H9 (cell line): Measurements from ENCODE around the gene GRIK3. TPM values are rescaled to one million over a fixed set of nuclear protein-coding genes. Genes with fewer than 3 reads are reported as not detected.

Experiments used
- DNase-seq: peaks from one replicate; pipeline ENCODE4 v3.0.0-alpha.2; 2017
- H2AFZ ChIP-seq: one replicate; pipeline ENCODE4 v1.6.1; 2013; ENCODE audit warnings: mild to moderate bottlenecking, low read length, control low read depth, moderate library complexity
- H2AK5ac ChIP-seq: 2 replicates; pipeline ENCODE4 v1.6.1; 2013; ENCODE audit warnings: low read length, control low read depth, mixed read lengths; ENCODE audit not compliant: insufficient read length
- H2BK120ac ChIP-seq: one replicate; pipeline ENCODE4 v1.6.1; 2013; ENCODE audit warnings: low read depth, mild to moderate bottlenecking, low read length, control low read depth, inconsistent platforms; ENCODE audit not compliant: poor library complexity, severe bottlenecking
- H2BK12ac ChIP-seq: 2 replicates; pipeline ENCODE4 v1.6.1; 2013; ENCODE audit warnings: low read length, control low read depth, mixed read lengths, low read depth; ENCODE audit not compliant: insufficient read length
- H2BK15ac ChIP-seq: 2 replicates; pipeline ENCODE4 v1.6.1; 2013; ENCODE audit warnings: low read depth, low read length, control low read depth
- H2BK20ac ChIP-seq: one replicate; pipeline ENCODE4 v1.6.1; 2013; ENCODE audit warnings: low read depth, mild to moderate bottlenecking, low read length, control low read depth, inconsistent platforms; ENCODE audit not compliant: poor library complexity, severe bottlenecking
- H2BK5ac ChIP-seq: 2 replicates; pipeline ENCODE4 v1.6.1; 2013; ENCODE audit warnings: low read length, control low read depth, mixed read lengths; ENCODE audit not compliant: insufficient read length
- H3K14ac ChIP-seq: 2 replicates; pipeline ENCODE4 v1.6.1; 2013; ENCODE audit warnings: low read length, control low read depth; ENCODE audit not compliant: insufficient read depth
- H3K18ac ChIP-seq: 2 replicates; pipeline ENCODE4 v1.6.1; 2013; ENCODE audit warnings: low read depth, mild to moderate bottlenecking, mixed read lengths, low read length, control low read depth; ENCODE audit not compliant: insufficient read length
- H3K23ac ChIP-seq: 2 replicates; pipeline ENCODE4 v1.6.1; 2013; ENCODE audit warnings: low read length, control low read depth, mixed read lengths, low read depth; ENCODE audit not compliant: insufficient read length
- H3K23me2 ChIP-seq: 2 replicates; pipeline ENCODE4 v1.6.1; 2013; ENCODE audit warnings: low read depth, mild to moderate bottlenecking, mixed read lengths, low read length, control low read depth; ENCODE audit not compliant: insufficient read length, poor library complexity, severe bottlenecking
- H3K27ac ChIP-seq: 2 replicates; pipeline ENCODE4 v1.5.1; 2013; ENCODE audit warnings: low read length, control low read depth, mixed read lengths, low read depth; ENCODE audit not compliant: insufficient read length
- H3K27me3 ChIP-seq: 2 replicates; pipeline ENCODE4 v1.6.1; 2013; ENCODE audit warnings: low read length, control low read depth, inconsistent platforms; ENCODE audit not compliant: insufficient read depth
- H3K4ac ChIP-seq: 2 replicates; pipeline ENCODE4 v1.6.1; 2013; ENCODE audit warnings: low read depth, mild to moderate bottlenecking, control low read depth, inconsistent platforms, low read length, moderate library complexity
- H3K4me1 ChIP-seq: 2 replicates; pipeline ENCODE4 v1.6.1; 2013; ENCODE audit warnings: low read length, control low read depth, inconsistent platforms; ENCODE audit not compliant: insufficient read depth
- H3K4me2 ChIP-seq: 2 replicates; pipeline ENCODE4 v1.6.1; 2013; ENCODE audit warnings: low read length, control low read depth, mixed read lengths; ENCODE audit not compliant: insufficient read length, insufficient read depth
- H3K56ac ChIP-seq: 2 replicates; pipeline ENCODE4 v1.6.1; 2013; ENCODE audit warnings: low read depth, mild to moderate bottlenecking, mixed read lengths, low read length, control low read depth; ENCODE audit not compliant: insufficient read length
- H3K79me1 ChIP-seq: 2 replicates; pipeline ENCODE4 v1.6.1; 2013; ENCODE audit warnings: low read depth, mild to moderate bottlenecking, moderate library complexity, low read length, control low read depth, inconsistent platforms; ENCODE audit not compliant: insufficient read depth, poor library complexity, severe bottlenecking
- H3K79me2 ChIP-seq: 2 replicates; pipeline ENCODE4 v1.6.1; 2013; ENCODE audit warnings: low read length, control low read depth, inconsistent platforms; ENCODE audit not compliant: insufficient read depth
- H3K9ac ChIP-seq: 2 replicates; pipeline ENCODE4 v1.6.1; 2013; ENCODE audit warnings: low read length, control low read depth, mixed read lengths; ENCODE audit not compliant: insufficient read length; ENCODE audit errors: extremely low read depth
- H3K9me3 ChIP-seq: one replicate; pipeline ENCODE4 v1.6.1; 2013; ENCODE audit warnings: low read depth, low read length, inconsistent platforms; ENCODE audit not compliant: control insufficient read depth
- H3T11ph ChIP-seq: one replicate; pipeline ENCODE4 v1.6.1; 2013; ENCODE audit warnings: mild to moderate bottlenecking, low read length, control low read depth, inconsistent platforms
- H4K20me1 ChIP-seq: one replicate; pipeline ENCODE4 v1.6.1; 2013; ENCODE audit not compliant: control insufficient read depth, insufficient read length, insufficient read depth
- H4K5ac ChIP-seq: 2 replicates; pipeline ENCODE4 v1.6.1; 2013; ENCODE audit warnings: low read depth, mild to moderate bottlenecking, mixed read lengths, low read length, control low read depth; ENCODE audit not compliant: insufficient read length
- H4K8ac ChIP-seq: replicated peaks from 2 replicates; pipeline ENCODE4 v1.6.1; 2013; ENCODE audit warnings: low read length, control low read depth, mixed read lengths, low read depth; ENCODE audit not compliant: insufficient read length
- H4K91ac ChIP-seq: 2 replicates; pipeline ENCODE4 v1.6.1; 2013; ENCODE audit warnings: low read depth, mild to moderate bottlenecking, moderate library complexity, mixed read lengths, low read length, control low read depth; ENCODE audit not compliant: insufficient read length
- H3K27ac Mint-ChIP-seq, 3 experiments: 2 replicates in 2 of 3; 3 replicates in 1 of 3; pipeline ENCODE4 v1.8.0; 2020 to 2021; ENCODE audit warnings: mixed read lengths in 3 of 3, mild to moderate bottlenecking in 1 of 3, moderate library complexity in 1 of 3
- H3K27me3 Mint-ChIP-seq: 2 replicates; pipeline ENCODE4 v1.8.0; 2021; ENCODE audit warnings: low read depth, mild to moderate bottlenecking, moderate library complexity, mixed read lengths
- H3K36me3 Mint-ChIP-seq, 3 experiments: 2 replicates in 2 of 3; 3 replicates in 1 of 3; pipeline ENCODE4 v1.8.0; 2020 to 2021; ENCODE audit warnings: low read depth in 3 of 3, mixed read lengths in 3 of 3; ENCODE audit not compliant: insufficient read depth in 1 of 3
- H3K4me1 Mint-ChIP-seq, 2 experiments: 2 replicates each; pipeline ENCODE4 v1.8.0; 2020; ENCODE audit warnings: mixed read lengths in 2 of 2
- H3K4me3 Mint-ChIP-seq, 2 experiments: 2 replicates in 1 of 2; 3 replicates in 1 of 2; pipeline ENCODE4 v1.8.0; 2020 to 2021; ENCODE audit warnings: mild to moderate bottlenecking in 2 of 2, mixed read lengths in 2 of 2, moderate library complexity in 1 of 2
- H3K9me3 Mint-ChIP-seq, 2 experiments: 2 replicates in 1 of 2; 3 replicates in 1 of 2; pipeline ENCODE4 v1.8.0; 2020; ENCODE audit warnings: mild to moderate bottlenecking in 2 of 2, mixed read lengths in 2 of 2, moderate library complexity in 1 of 2
- CTCF ChIP-seq: fragments of 200-600 bp; sonication (generic); conservative IDR thresholded peaks from 3 replicates; pipeline ENCODE4 v1.8.0; 2021; ENCODE audit warnings: antibody characterized with exemption, mild to moderate bottlenecking
- WGBS: extraction: QIAGEN DNeasy Blood & Tissue Kit; methylation state at CpG from one replicate; pipeline ENCODE4 v1.1.7; 2013; ENCODE audit warnings: missing lambda C conversion rate, low lambda C conversion rate, mixed read lengths; ENCODE audit not compliant: insufficient read length; ENCODE audit errors: extremely low coverage; 5-methylcytosine and 5-hydroxymethylcytosine counted together
- total RNA-seq: library from RNA; stranded (reverse); gene quantifications from 2 replicates; pipeline ENCODE4 v1.2.1, GENCODE V29; 2021

GRIK3 gene
- total RNA-seq, 1 experiment from 2014 or later: 1.7 TPM

- Histone ChIP-seq H3K4ac (no peak overlapping the region), H2BK12ac (no peak overlapping the region), H3K27me3 (no peaks in the 10 kb centered on the region; the same call in 1 of the 2 replicates), H4K91ac (no peak overlapping the region), H2BK5ac (no peak overlapping the region), H2AFZ (no peak overlapping the region), H3K79me1 (no peaks in the 10 kb centered on the region), H4K5ac (no peak overlapping the region), H3K27ac (no peak overlapping the region), H3K9me3 (no peaks in the 10 kb centered on the region), H4K20me1 (peaks cover 2% of the 10 kb centered on the region), H4K8ac (no peak overlapping the region), H3K4me1 (peaks cover 5% of the 10 kb centered on the region; the same call in 1 of the 2 replicates), H3K18ac (no peak overlapping the region), H2BK15ac (no peak overlapping the region), H2AK5ac (no peak overlapping the region), H3K79me2 (no peaks in the 10 kb centered on the region), H2BK120ac (no peak overlapping the region), H3K14ac (no peak overlapping the region; the same call in 1 of the 2 replicates), H3K23me2 (no peaks in the 10 kb centered on the region), H3T11ph (no peak overlapping the region), H3K4me2 (no peak overlapping the region), H3K9ac (no peak overlapping the region), H3K56ac (no peak overlapping the region), H3K23ac (no peak overlapping the region), H2BK20ac (no peak overlapping the region)
- DNase-seq: no peak
- Mint-ChIP-seq H3K27ac (peak overlapping the region in 1 of 3 experiments; percentile 56; a peak in 1 of 7 replicates), H3K4me1 (peaks cover 15 to 19% of the 10 kb centered on the region in 2 experiments), H3K27me3 (peaks cover 11% of the 10 kb centered on the region), H3K9me3 (no peaks in the 10 kb centered on the region), H3K36me3 (no peaks in the 10 kb centered on the region), H3K4me3 (no peak overlapping the region)
- no CpG with 5 or more reads among the region's 4 CpGs for WGBS
- TF ChIP-seq CTCF: no peak
Observed at GRCh38 chr1:36829961-36830360, 204.4 kb downstream of the GRIK3 start.
